ENCODE results near the gene COG7. TPM values are rescaled to one million over a fixed set of nuclear protein-coding genes. Genes with fewer than 3 reads are reported as not detected.

Gene COG7
- total RNA-seq, 1 experiment from 2014 or later, result 38.3 TPM

GRCh38 chr16:23378921-23379320 lies 74.1 kb downstream of the COG7 start:
- no peaks in the 10 kb centered on the region for H3K9me3 ChIP-seq (ENCODE audit: insufficient read depth, low read depth)
- DNase-seq, result no peak
- no peaks in the 10 kb centered on the region for H4K20me1 ChIP-seq (ENCODE audit: insufficient read depth)
- no peaks in the 10 kb centered on the region for H3K27me3 ChIP-seq (ENCODE audit: insufficient read depth, low read depth)
- peaks cover 14% of the 10 kb centered on the region for H3K4me1 ChIP-seq (replicated peaks; ENCODE audit: insufficient read depth)
- H3F3A ChIP-seq (ENCODE audit: insufficient read depth, low read depth), result peaks cover 9% of the 10 kb centered on the region
- H3K27ac ChIP-seq, result no peak overlapping the region
- no peaks in the 10 kb centered on the region for H3K36me3 ChIP-seq (ENCODE audit: low read depth)
- BruUV-seq (replicated peaks), result no TSS peak
- no peaks in the 10 kb centered on the region for H3K9me2 ChIP-seq (ENCODE audit: insufficient read depth)
- intact Hi-C loops (cut with micrococcal nuclease; ENCODE audit: unreplicated experiment), result no loop called here
- H3K4me2 ChIP-seq, result no peak overlapping the region
- no peak overlapping the region for H2AFZ ChIP-seq
- no peak overlapping the region for H3K4me3 ChIP-seq
- CTCF ChIA-PET, result no interaction called here
- TF ChIP-seq EZH2 (IDR thresholded peaks at IDR 0.05; ENCODE audit: low read depth) (no peak), CTCF (conservative IDR thresholded peaks at IDR 0.05) (no peak)
- POLR2A ChIA-PET (ENCODE audit: unreplicated experiment), result no interaction called here
- H3K79me2 ChIP-seq (ENCODE audit: low read depth), result no peaks in the 10 kb centered on the region

- H3K4me1 ChIP-seq (replicated peaks; ENCODE audit: insufficient read depth), result peaks cover 17% of the 10 kb centered on the region
- peaks cover 15% of the 10 kb centered on the region for H3F3A ChIP-seq (ENCODE audit: insufficient read depth, low read depth)
- no peaks in the 10 kb centered on the region for H3K27me3 ChIP-seq (ENCODE audit: insufficient read depth, low read depth)
- no peak overlapping the region for H3K4me3 ChIP-seq
- no peaks in the 10 kb centered on the region for H3K36me3 ChIP-seq (ENCODE audit: low read depth)
- H3K9me3 ChIP-seq (ENCODE audit: insufficient read depth, low read depth), result no peaks in the 10 kb centered on the region
- CTCF ChIA-PET, result no interaction called here
- BruUV-seq (replicated peaks), result no TSS peak
- no peak overlapping the region for H3K27ac ChIP-seq
- TF ChIP-seq EZH2 (IDR thresholded peaks at IDR 0.05; ENCODE audit: low read depth) (no peak), CTCF (conservative IDR thresholded peaks at IDR 0.05) (no peak)
- no peak overlapping the region for H3K4me2 ChIP-seq
- intact Hi-C loops (cut with micrococcal nuclease; ENCODE audit: unreplicated experiment), result no loop called here
- no peak overlapping the region for H2AFZ ChIP-seq
- no peaks in the 10 kb centered on the region for H3K9me2 ChIP-seq (ENCODE audit: insufficient read depth)
- H4K20me1 ChIP-seq (ENCODE audit: insufficient read depth), result no peaks in the 10 kb centered on the region
- H3K79me2 ChIP-seq (ENCODE audit: low read depth), result no peaks in the 10 kb centered on the region
- POLR2A ChIA-PET (ENCODE audit: unreplicated experiment), result no interaction called here
- no peak for DNase-seq
These were observed 74.7 kb downstream of the COG7 start for GRCh38 chr16:23378256-23378655.

GRCh38 chr16:23377071-23377931 lies 75.7 kb downstream of the COG7 start:
- Histone ChIP-seq H3K4me2 (no peak overlapping the region), H2AFZ (no peak overlapping the region), H3K79me2 (ENCODE audit: low read depth) (no peaks in the 10 kb centered on the region), H3K36me3 (ENCODE audit: low read depth) (no peaks in the 10 kb centered on the region), H3K27me3 (ENCODE audit: insufficient read depth, low read depth) (no peaks in the 10 kb centered on the region), H3K9me2 (ENCODE audit: insufficient read depth) (no peaks in the 10 kb centered on the region), H3K27ac (no peak overlapping the region), H4K20me1 (ENCODE audit: insufficient read depth) (no peaks in the 10 kb centered on the region), H3K4me1 (replicated peaks; ENCODE audit: insufficient read depth) (peaks cover 17% of the 10 kb centered on the region), H3F3A (ENCODE audit: insufficient read depth, low read depth) (peaks cover 15% of the 10 kb centered on the region), H3K4me3 (no peak overlapping the region), H3K9me3 (ENCODE audit: insufficient read depth, low read depth) (no peaks in the 10 kb centered on the region)
- POLR2A ChIA-PET (ENCODE audit: unreplicated experiment), result no interaction called here
- intact Hi-C loops (cut with micrococcal nuclease; ENCODE audit: unreplicated experiment), result no loop called here
- no peak for TF ChIP-seq EZH2 (IDR thresholded peaks at IDR 0.05; ENCODE audit: low read depth)
- TF ChIP-seq CTCF (conservative IDR thresholded peaks at IDR 0.05), result no peak
- CTCF ChIA-PET, result no interaction called here
- no TSS peak for BruUV-seq (replicated peaks)
- no peak for DNase-seq
